GM19468 (cell line): ENCODE measurements around the gene NUPR1.
"Not testable (repeated sequence)": the region's sequence is repeated elsewhere in the genome, so short reads cannot be mapped to it uniquely, and the experiment has no call there.

Experiments used
- ATAC-seq: cut with Tn5 transposase; IDR thresholded peaks from one replicate; pipeline ENCODE4 v1.9.1; 2021; ENCODE audit warnings: mild to moderate bottlenecking, moderate library complexity, moderate number of reproducible peaks; ENCODE audit not compliant: unreplicated experiment; ENCODE audit errors: extremely low read depth

Gene NUPR1

DNA sequence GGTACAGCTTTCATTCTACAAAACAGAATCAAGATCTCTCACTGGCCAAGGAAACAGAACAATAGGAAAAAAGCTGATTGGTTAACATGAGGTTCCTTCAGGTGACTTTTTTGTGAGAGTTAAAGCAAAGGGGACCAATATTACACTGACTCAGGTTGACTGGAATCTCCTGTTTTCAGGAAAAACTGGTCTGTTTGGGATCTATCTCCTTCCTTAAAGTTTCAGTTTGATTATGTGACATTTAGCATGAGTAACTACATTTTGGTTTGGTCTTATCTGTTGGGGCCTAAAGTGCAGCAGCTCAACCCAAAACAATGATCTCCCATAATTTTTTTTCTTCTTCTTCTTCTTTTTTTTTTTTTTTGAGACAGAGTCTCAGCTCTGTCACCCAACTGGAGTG is 9.7 kb downstream of the NUPR1 start:
- no peak for ATAC-seq

DNA sequence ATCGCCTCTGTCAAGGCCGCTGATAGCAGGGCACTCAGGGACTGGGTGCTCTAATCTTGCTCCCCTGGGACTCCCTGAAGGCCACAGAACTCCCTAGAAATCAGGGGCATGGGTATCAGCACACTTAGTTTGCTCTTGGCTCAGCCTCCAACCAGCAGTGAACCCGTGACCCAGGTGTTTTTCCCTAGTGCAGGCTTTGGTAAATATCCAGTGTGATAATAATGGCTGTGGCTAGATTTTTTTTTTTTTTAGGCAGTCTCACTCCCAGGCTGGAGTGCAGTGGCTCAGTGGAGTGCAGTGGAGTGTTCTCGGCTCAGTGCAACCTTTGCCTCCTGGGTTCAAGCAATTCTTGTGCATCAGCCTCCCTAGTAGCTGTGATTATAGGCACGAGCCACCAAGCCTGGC is 10.3 kb downstream of the NUPR1 start:
- ATAC-seq = no peak

DNA sequence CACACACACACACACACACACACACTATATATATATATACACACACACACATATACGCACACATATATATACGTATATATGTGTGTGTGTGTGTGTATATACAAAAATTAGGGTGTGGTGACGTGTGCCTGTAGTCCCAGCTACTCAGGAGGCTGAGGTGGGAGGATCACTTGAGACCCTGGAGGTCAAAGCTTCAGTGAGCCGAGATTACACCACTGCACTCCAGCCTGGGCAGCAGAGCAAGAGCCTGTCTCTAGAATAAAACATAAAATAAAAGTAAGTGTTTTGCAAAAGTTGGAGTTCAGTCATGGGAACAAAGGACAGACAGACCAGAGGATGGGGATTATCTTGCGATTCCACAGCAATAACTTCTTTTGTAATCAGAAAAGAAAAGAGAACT is 10.8 kb downstream of the NUPR1 start:
- no peak for ATAC-seq

DNA sequence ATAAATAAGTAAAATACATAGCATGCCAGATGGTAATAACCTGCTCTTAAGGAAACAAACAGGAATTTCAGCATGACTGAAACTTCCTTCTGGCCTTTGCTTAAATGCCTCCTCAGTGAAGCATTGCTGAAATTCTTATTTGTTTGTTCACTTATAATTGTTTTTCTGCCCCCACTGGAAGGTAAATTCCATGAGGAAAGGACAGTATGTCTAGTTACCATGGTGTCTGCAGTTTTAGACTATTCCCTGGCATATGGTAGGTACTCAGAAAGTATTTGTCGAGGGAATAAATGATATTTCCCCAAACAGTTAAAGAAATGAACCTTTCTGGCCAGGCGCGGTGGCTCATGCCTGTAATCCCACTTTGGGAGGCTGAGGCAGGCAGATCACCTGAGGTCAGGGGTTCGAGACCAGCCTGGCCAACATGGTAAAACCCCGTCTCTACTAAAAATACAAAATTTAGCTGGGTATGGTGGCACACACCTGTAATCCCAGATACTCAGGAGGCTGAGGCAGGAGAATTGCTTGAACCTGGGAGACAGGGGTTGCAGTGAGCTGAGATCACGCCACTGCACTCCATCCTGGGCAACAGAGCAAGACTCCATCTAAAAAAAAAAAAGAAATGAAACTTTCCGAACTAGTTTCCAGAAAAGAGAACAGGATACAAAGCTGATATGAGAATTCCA is 11.5 kb downstream of the NUPR1 start:
- ATAC-seq = not testable (repeated sequence)

DNA sequence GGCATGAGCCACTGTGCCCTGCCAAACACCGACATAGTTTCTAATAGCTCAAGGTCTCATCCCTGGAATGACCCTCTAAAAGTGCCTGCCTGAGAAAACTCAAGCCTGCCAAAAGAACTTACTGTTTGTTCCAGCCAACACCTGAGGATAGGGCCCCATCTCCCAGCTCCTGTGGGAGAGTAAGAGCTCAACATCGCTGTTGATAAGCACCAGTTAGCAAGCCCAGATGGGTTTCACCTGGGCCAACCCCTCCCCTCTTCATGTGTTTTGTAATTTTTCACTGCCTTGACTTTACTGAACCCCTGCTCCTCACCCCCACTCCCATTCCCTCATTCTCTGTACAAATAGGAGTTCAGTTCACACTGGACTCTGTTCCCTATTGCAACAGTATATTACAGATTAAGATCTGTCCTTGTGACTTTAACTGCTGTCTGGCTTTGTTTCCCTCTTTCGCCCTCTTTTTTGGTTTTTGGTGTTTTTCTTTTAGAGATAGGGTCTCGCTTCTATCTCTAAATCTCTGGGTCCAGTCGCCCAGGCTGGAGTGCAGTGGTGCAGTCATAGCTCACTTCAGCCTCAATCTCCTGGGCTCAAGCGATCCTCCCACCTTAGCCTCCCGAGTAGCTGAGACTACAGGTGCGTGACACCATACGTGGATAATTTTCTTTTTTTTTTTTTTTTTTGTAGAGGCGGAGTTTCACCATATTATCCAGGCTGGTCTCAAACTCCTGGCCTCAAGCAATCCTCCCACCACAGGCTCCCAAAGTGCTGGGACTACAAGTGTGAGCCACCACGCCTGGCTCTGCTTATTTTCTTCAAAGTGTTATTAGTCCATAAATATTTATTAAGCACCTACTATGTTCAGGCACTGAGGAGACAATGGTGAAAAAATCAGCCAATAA is 12.3 kb downstream of the NUPR1 start:
- ATAC-seq = no peak

DNA sequence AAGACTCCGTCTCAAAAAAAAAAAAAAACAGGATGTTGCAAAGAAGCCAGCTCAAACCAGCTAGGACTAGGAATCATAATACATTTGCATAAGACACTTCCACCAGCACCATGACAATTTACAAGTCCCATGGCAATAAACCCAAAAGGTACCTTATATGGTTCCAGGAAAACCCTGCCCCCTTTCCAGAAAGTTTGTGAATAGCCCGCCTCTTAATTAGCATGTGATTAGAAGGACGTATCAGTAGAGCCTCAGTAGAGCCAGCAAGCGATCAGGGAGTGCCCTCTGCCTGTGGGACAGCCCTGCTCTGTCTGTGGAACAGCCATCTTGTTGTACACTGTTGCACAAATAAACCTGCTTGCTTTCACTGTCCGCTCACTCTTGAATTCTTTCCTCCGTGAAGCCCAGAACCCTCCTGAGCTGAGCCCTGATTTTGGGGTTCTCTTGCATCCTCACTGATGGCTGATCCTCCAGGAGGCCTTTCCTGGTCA is 14.0 kb downstream of the NUPR1 start:
- ATAC-seq = no peak

DNA sequence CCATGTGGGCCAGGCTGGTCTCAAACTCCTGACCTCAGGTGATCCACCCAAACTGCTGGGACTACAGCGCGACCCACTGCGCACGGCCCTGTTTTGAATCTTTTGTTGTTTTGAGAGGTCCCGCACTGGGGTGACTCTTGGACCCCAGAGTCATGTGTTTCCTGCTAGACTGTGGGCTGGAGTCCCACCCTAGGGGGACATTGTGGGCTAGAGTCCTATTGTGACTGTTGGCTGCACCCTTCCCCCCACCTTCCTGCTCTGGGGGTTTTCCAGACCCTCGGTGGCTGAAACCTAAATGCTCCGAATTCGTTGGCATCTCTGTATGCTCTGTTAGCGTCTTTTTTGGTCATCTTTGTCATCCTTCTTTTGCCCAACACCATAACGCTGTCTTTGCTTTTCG is 16.0 kb downstream of the NUPR1 start:
- no peak for ATAC-seq

DNA sequence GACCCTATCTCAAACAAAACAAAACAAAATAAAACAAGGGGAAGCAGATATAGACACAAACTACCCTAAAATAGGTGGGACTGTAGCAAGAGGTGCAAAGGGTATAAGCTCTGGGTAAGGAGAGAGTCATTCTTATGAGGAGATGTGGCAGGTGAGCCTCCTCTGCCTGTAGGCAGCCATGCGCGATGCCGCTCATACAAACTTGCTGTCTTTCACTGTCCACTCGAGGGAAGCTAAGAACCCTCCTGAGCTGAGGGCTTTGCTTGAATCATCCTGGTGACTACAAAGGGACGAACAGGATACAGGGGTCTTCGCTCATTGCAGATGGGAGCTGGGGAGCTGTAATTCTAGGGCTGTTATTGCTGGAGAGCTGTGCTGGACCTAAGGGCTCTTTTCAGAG is 17.3 kb downstream of the NUPR1 start:
- ATAC-seq = no peak

DNA sequence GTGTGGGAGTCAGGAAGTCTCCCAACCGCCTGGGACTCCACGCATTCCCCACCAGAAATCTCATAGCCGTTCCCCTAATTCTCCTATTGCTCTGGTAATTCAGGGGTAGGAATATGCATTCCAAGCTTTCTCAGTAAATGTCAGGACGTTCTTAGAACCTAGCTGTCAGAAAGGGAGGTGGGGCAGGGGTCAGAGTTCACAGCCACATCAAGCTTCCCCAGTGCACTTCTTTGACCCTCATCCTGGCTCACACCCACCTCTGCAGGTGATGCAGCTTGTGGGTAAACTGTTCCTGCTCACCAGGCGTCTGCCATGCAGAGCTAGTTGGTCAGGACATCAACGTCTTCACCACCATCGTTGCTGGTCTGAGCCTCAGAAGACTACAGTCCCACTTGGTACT is 18.1 kb downstream of the NUPR1 start:
- no peak for ATAC-seq

DNA sequence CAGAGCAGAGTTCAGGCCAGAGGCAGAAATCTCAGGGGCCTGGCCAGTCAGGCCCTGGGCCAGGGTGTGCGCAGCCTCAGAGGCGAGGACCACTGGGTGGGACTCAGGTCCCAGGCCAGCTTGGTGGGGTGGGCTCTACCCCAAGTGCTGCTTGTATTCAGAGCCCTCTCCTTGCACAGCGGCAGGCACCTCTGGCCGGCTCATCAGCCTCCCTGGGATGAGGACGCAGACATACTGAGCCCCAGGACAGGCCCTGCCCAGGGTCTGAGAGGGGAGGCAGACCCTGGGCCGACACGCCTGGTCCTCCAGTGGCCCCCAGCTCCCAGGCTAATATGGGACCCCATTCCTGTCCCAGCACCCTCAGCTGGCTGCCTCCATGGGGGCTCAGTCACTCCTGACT is 24.5 kb downstream of the NUPR1 start:
- no peak for ATAC-seq

DNA sequence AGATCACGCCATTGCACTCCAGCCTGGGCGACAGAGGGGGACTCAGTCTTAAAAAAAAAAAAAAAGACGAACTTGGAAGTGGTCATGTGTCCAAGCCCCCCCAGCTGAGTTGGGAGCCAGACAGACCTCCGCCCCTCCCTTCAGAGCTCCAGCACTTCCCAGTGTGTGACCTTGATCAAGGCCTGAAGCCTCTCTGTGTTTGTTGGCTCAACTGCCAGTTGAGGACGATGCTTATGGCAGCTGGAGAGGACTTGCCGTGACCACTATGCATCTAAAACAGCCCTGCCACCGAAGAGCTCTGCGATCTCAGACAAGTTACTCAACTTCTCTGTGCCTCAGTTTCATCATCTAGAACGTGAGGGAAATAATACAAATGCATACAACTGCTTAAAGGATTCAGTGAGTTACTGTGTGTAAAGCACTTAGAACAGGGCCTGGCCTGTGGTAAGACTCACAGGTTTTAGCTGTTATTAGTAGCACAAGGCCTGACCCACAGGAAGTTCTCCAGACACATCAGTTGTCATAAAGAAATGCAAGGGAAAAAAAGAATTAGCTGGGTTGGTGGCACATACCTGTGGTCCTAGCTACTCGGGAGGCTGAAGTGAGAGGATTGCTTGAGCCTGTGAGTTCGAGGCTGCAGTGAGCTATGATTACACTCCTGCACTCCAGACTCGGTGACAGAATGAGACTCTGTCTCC is 25.1 kb downstream of the NUPR1 start:
- ATAC-seq = no peak

DNA sequence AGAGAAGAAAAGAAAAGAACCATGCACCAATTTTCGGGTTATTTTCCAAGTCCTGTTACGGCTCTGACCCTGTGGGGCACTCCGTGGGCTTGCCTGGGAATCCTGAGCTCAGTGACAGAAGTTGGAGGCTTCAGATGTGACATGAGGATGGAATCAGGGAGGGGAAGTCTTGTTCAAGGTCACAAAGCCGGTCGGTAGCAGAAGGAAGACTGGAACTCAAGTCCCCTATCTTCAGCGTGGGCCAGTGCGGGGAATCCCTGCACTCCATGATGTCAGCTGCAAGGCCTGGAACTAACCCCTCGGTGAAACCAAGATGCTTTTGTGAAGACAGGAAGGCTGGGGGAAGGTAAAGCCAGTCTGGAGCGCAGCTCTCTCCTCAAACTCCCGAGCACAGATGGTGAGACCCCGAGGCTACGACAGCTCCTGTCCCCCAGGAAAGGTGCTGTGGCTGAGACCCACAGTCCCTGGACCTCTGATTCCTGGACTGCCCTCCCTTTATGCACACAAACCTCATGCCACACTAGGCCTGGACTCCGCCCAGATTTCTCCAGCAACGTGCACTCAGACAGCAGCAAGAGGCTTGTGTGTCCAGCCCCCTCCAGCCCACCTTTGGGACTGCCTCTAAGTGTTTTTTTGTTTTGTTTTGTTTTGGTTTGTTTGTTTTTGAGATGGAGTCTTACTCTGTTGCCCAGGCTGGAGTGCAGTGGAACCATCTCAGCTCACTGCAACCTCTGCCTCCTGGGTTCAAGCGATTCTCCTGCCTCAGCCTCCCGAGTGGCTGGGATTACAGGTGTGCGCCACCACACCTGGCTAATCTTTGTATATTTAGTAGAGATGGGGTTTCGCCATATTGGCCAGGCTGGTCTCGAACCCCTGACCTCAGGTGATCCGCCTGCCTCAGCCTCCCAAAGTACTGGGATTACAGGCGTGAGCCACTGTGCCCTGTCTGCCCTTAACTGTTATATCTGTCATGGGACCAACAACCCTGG is 26.7 kb downstream of the NUPR1 start:
- ATAC-seq = no peak

DNA sequence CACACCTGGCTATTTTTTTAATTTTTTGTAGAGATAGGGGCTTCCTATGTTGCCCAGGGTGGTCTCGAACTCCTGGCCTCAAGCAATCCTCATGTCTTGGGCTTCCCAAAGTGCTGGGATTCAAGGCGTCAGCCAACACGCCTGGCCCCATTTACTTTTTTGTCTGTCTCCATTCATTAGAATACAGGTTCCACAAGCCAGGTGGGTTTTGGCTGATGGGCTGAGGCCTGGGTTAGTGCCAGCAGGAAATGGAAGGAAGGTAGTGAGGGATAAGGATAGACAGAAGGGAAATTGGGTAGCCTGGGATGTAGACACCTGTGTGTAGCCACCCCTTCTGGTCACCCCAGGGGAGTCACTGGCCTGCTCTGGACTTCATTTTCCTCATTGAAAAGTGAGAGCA is 27.7 kb downstream of the NUPR1 start:
- ATAC-seq = no peak

DNA sequence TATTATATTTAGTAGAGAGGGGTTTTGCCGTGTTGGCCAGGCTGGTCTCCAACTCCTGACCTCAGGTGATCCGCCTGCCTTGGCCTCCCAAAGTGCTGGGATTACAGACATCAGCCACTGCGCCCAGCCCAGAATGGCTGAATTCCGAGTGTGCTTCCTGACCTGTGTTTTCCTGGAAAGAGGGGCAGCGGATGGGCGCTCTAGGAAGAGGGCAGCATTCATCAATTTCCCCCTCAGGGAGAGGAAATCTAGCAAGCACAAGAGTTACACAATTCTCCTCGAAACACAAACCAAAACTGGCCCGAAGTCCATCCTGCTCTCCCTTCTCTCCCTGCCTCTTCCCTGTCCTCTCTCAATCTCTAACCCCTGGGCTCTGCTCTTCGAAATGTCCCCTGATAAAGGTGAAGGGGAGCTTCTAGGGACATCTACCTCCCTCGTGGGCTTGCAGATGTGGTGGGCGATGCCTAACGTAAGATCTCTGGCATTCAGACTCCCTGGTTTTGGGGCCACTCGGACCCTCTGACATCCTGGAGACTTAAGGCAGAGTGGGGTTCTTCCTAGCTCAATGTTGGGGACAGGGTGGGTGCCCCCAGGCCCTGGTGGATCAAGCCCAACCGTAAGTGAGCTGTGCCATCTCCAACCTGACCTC is 33.2 kb downstream of the NUPR1 start:
- ATAC-seq = no peak

DNA sequence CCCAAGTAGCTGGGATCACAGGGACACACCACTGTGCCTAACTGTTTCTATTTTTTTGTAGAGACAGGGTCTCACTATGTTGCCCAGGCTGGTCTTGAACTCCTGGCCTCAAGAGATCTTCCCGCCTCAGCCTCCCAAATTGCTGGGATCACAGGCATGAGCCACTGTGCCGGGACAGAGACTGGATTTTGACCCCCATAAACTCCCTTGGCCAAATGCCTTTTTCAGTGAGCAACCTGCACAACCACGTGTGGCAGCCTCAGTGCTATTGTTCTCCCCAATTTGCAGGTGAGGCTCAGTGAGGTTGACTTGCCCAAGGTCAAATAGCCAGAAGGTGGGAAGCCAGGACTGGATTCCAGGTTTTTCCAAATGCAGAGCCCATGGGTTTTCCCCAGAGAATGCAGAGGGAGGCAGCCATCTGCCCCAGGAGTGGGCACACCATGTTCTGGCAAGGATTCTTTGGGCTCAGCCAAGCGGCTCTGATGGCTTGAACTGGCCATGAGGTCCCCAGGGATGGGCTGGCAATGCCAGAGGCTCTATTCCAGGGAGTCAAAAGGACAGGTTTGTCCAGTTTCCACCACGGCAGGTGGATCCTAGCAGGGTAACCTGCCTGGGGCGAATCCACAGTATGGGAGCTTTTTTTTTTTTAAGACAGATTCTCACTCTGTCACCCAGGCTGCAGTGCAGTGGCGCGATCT is 33.9 kb downstream of the NUPR1 start:
- no peak for ATAC-seq

DNA sequence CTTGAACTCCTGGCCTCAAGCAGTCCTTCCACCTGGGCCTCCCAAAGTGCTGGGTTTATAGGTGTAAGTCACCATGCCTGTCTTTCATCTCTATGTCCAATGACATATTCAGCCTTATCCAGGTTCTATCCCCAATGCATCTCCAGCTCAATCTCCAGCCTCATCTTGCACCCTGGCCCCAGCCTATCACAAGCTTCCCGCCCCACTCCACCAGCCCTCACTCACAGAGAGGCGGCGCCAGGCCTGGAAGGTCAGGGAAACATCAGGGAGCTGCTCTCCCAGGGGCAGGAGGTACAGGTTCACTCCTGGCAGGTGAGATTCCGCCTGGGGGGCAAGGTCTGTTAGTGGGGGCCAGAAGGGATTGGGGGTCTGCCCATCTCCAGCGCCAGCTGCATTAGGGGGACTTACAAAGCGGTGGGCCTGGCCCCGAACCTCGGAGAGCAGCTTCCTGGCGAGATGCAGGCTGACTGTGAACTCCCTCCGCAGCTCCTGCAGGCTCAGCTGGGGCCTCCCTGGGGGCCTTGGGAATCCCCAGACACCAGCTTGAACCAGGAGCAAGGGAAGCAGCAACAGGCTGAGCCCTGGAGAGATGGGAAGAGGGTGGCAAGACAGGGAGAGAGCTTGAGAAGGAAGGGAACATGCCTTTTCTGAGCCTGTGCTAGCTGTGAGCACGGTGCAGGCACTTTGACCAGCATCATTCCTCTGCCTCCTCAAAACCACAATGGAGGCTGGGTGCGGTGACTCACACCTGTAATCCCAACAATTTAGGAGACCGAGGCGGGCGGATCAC is 35.1 kb downstream of the NUPR1 start:
- ATAC-seq = no peak

DNA sequence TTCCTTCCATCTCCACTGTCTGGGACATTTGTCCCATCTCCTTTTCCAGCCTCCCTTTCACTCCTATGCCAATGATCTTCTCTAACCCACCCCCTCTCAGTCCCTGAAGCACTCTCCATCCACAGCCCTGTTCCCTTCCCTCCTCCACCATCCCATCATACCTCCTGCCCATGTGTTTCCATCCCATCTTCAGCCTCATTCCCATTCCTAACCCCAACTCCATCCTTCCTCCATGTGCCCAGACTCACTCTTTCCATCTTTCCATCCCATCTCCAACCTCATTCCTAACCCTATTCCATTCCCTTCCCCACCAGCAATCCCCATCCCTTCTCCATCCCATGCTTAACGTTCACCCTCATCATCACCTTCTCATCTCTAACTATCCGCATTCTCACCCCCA is 36.5 kb downstream of the NUPR1 start:
- ATAC-seq = no peak
